ENCODE results near the gene SYNDIG1.

Gene SYNDIG1

DNA sequence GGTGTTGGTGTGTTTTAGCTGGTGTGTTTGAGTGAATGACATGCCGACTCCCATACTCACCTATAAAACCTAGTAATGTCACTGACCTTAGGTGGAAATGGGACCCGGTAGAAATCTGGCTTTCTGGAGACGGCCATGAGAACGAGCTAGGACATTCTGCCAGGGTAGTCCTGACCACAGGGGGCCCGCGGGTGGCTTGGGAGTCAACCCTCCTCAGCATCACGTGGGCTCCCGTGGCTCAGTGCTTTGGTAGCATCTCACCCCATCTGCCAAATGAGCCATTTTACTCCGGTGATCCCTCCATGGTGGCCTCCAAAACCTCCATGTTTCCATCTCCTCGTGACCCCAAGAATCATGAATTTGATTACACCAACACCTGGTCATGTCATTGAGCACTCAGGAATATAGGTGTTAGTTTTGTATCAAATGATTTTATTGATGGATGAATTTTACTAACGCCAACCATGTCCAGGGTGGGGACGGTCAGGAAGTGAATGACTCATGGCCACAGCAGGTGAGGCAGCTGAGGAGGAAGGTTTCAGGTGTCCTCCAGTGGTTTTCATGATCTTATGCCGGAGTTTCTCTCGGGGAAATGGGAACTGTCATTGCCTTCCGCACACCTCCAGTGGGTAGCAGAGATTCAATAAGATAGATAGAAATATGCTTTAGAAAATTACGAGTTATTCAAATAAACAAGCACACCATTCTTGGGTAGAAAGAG is 195.0 kb downstream of the SYNDIG1 start:
- DNase-seq = no peak

DNA sequence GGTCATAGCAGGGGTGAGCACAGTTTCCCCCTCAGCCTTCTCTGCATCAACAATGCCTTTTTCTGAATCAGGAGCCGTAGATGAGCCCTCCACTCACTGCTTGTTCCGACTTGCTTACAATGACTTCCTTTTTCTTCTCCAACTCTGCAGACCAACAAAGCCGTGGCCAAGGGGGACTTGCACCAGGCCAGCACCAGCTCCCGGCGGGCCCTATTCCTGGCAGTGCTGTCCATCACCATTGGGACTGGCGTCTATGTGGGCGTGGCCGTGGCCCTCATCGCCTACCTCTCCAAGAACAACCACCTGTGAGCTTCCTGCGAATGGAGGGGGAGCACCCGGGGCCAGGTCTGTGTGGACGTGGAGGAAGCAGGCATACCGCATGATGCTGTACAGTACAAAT is 195.8 kb downstream of the SYNDIG1 start:
- DNase-seq = no peak

DNA sequence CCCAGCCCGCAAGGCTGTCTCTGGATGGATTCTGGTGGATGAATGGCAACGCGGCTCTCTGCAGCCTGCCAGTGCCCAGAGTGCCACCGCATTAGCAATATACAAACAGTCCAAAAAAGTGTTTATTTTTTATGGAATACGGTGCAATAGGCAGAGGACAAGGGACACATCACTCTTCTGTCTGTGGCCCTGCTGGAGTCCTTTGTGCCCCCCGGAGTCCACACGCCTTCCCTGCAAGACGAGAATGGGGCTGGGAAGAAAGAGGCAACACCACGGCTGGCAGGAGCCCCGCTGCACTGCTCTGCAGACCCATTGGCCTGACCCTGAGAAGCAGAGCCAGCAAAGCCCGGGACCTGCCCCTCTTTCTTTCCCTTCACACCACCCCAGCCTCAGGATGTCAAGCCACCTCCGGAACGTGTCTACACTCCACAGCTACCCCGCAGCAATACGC is 196.3 kb downstream of the SYNDIG1 start:
- DNase-seq = no peak

DNA sequence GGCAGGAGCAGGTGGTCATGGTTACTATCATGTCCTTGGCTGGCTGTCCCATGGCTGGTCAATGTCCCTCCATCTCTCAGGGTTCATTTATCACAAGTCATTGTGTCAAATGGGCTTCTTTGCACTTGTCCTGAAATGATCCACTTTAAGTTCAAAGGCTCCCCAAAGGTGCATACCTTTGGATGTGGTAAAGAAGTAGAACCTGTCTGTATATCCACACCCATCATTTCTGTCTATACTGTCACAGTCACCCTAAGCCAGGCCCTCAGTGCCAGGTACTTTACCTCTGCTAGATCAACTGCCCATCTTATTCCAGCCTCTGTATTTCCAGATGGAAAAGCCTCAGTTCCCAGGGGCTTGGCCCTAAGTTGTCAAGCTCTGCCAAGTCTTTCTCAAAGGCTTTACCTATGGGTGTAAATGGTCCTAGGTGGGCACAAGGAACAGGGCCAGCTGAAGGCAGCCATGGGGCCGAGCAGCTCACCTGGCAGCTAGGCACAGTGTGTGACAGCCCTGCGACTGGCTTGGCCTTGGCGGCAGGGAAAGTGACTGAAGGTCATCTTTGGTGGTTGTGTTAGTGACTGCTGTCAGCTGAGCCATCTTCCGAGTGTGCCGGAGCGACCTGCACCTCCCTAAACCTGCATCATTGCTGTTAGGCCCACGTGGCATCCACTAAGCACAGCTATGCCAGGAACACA is 198.4 kb downstream of the SYNDIG1 start:
- no peak for DNase-seq

DNA sequence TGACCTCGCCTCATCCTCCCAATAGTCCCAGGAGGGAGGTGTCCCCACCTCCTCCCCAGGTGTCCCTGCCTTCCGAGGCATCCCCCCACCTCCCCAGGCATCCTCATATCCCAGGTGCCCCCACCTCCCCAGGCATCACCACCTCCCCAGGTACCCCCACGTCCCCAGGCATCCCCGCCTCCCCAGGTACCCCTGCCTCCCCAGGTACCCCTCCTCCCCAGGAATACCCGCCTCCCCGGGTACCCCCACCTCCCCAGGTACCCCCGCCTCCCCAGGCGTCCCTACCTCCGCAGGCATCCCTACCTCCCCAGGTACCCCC is 198.9 kb downstream of the SYNDIG1 start:
- DNase-seq = no peak

DNA sequence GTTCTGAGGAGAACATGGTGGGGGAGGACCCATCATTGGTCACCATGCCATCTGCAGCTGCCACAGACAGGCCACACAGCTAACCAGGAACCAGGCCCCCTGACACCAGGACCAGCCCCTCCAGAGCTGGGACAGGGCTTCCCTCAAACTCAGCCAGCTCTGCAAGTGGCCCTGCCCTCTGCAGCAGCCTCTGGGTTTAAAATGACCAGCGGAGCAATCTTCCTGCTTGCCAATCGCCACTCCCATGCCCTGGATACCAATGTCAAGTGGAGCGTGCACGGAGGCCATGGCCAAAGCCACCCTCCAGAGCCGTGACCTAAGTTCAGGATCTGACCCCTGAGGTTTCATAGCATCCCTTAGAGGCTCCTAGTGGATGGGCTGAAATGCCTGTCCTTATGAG is 199.4 kb downstream of the SYNDIG1 start:
- no peak for DNase-seq

DNA sequence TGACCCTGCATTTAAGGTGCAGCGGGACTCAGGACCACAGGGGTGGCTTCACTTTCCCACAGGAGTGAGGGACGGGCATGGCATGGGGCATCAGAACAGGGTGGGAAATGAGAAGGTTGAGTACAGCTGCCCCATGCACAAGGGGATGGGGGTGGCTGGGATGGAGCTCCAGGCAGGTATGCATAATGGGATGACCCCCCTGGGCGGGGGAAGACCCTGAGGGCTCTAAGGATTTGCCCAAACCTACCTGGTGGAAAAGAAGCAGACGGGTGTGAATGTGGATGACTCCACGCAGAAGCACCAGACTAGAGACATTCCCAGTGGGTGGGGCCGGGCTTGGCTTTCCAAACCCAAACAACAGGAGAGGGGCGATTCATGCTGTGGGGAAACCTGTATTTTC is 200.3 kb downstream of the SYNDIG1 start:
- DNase-seq = no peak

DNA sequence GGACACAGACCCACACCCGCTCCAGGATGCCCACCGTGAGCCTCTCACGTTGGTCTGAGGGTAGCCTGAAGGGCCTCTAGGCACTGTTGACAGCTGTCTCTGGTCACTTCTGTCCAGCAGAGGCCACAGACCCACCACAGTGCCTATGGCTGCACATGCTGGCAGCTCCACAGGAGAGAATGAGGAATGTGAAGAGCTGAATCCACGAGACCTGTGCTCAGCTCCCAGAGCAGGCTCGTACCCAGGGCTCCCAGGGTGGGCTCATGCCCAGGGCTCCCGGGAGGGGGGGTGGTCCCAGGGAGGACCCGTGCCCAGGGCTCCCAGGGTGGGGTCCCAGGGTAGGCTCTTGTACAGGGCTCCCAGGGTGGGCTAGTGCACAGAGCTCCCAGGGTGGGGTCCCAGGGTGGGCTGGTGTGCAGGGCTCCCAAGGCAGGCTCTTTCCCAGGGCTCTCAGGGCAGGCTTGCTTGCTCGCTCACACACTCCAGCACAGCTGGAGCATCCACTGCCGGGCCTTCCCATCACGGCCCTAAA is 201.0 kb downstream of the SYNDIG1 start:
- DNase-seq = no peak

DNA sequence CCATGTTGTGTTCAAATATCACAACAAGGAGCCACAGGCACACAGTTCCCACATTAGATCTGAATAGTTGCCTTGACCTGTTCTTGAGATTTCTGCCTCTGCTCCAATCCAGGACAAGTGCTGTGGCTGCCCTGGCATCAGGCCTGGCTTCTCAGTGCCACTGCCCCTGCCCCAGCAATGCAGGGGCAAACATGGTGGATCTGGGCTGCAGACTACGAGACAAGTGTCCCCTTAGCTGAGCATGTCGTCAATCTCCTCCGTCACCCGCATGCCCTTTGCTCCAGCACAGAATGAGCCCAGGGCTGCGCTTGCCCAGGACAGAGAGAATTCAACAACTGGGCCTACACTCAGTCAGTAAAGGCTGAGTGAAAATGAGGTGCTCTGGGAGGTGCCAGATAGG is 201.6 kb downstream of the SYNDIG1 start:
- no peak for DNase-seq

DNA sequence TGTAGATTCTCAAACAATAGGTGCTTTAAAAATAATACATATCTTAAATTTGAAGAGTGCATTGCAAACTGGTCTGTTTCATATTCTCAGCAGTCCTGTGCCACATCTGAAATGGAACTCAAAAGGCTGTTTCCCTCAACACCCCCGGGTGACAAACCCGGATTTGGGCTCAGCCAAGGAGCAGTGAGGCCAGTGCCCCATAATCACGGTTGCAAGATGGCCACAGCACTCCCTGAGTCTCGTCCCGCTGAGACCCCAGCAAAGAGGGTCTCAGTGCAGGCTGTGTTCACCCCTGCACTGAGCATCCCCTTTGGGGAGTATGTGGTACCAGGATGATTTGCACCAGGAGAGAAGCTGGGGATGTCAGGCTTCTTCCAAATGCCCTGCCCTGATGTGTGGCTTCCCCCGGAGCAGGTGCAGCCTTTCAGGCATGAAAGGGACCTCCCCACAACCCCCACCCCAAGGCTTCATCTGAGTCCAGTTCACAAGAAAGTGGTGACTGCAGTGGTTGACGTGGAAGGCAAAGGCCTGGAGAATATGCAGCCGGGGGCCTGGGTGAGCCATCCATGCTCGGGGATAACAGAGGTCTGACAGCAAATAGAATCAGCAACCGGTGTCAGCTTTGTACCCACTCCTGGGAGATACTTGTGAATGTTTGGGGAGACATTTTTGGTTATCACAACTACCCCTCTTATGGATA is 202.9 kb downstream of the SYNDIG1 start:
- no peak for DNase-seq

DNA sequence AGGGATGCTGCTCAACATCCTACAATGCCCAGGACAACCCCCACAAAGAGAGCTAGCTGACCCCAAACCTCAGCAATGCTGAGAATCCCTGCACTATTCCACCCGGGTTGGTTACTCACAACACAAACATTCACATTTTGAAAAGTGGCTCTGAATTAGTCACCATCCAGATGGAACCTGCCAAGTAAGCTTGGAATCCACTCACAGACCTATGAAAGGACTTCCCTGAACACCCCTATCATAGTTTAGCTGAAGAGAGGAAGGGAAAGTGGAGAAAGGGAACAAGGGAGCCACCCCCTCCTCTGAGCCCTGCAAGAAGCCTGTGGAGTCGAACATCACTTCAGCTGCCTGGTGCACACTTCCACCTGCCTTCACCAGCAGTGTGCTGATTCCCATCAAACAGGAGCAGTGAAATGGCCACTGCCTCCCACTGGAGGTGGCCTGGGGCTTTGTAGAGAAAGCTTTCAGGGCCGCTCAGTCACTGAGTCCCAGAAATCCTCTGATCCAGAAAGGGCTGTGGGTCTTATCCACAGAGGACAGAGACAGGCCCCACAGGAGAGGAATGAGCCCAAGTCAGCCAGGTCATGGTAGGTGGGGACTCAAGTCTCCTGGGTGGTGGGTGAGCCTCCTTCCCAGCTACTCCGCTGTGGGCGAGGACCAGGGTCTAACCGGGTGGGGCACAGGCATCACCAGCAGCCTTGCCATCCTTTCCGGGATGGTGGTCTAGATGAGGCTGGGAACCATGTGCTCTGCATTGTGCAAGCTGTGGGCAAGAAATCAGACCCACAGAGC is 203.7 kb downstream of the SYNDIG1 start:
- DNase-seq = no peak

DNA sequence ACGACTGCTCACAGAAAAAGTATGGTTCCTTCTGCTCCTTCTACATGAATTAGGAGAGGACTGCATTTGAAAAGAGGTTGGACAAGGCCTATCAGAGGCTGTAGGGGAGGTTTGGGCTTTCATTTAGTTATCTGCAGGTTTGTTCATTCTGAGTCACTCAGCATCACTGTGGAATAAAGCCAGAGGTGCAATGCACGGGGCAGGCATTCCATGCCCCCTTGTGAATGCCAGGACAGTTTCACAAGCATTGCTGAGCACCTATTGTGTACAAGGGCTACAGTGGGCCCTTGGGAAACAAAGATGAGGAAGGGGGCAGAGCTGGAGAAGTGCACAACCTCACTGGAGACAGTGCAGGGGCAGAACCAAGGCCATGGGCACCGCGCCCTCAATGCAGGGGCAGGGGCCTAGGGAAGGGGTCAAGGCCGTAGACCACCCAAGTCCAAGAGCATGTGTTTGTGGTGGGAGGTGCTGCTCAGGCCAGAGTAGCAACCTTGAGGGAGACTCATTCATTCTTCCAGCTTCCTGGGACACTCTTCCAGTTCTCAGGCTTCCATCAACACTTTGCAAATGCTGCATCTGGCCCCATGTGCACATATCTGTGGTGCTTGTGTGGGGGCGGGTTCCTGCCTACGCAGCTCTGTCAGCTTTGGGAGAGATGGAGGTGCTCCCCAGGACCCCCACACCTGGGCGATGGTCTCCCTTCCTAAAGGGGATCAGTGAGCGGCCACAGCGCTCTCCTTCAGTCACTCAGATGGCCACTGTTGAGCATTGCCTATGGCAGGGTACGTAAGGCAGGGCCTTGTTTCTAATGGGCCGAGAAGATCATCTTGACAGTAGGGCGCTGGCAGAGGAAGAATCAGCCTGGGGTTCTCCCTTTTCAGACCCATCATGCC is 204.5 kb downstream of the SYNDIG1 start:
- DNase-seq = no peak

DNA sequence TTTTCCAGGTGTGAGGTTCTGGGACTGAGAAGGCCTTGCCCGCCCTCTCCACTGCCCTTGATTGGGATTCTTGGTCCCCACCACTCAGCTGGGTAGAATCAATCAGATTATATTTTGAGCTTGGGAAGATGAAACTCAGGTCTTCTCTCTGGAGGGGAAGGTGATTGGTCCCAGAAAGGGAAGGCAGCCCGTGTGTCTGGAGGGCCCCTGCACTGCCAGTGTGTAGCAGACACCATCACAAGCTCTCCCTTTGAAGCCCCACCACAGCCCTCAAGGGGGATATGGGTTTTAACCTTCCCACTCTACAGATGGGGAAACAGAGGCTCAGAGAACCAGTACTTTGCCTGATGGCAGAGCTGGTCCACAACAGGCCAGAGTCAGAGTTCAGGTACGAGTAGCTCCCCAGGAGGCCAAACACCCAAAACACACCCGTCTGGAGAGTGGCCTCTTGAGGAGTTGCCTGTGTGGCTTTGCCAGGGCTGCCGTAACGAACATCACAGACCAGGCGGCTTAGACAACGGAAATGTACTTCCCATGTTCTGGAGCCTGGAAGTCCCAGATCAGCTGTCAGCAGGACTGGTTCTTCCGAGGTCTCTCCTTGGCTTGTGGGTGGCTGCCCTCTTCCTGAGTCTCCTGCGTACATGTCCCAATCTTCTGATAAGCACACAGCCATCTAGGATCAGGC is 205.6 kb downstream of the SYNDIG1 start:
- DNase-seq = no peak

DNA sequence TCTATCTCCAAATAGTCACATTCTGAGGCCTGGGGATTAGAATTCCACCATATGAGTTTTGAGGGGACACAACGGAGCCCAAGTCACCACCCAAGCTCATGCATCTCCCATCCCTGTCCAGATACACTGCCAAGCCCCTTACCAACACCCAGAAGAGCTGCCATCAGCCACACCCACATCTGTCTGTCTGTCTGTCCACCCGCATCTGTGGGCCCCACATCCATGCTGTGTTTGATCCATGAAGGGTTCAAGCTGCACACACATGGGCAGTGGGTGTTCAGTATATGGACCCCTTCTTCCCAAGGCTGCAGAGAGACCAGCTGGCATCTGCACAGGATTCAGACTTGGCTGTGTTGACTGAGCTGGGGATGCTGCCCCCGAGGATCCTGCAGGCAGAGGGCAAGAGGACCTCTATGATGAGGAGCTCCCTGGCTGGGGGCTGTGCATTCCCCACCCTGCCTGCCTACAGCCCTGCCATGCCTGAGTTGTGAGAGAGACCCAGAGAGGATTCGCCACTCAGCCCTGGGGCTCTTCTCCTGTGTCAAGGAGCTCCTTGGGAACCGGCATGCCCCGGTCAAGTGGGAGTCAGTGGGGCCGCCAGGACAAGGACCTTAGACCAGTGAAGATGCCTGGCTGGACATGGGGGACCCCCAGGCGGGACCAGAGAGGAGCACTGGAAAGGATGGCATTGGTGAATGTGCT is 206.4 kb downstream of the SYNDIG1 start:
- no peak for DNase-seq

DNA sequence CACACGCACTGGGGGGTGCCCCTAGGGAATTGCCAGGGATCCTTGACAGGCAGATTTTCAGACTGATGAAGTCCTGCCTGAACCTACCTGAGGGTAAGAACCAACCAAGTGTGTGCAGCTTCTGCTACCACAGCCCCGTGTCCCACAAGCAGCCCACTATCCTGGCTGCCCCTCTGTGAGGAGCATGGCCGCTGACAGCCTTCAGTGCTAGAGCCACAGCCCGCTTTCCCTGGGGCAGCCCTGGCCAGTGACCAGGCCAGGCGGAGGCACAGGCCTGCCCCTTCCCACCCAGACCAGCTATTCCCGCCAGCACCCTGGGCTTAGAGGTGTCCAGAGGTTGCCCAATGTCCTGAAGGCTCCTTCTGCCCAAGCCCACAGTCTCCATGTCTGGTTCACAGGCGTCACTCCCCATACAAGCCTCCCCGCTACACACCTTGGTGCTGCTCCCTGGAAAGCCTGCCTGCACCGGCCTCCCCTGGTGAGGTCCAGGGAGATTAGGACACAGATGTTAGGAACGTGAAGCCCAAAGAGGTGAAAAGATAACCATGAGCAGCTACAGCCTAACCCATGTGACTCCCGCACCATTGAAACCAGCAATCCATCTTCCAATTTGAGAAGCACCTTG is 207.0 kb downstream of the SYNDIG1 start:
- no peak for DNase-seq

DNA sequence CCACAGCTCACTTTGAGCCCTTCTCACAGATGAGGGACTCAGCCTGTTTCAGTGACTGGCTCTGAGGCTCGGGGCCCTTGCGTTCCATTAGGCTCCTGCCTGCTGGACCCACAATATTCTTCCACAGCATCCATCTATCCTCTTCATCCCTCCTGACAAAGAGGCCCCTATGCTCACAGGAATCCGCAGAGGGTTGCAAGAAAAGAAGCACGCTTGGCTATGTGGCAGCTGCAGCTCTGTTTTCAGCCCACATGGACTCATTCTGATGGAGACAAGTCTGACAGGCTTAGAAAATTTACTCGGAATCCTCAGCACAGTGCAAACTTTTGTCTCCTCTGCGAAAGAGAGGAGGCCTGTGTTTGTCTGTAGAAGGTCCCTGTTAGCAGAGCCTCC is 207.5 kb downstream of the SYNDIG1 start:
- DNase-seq = no peak

DNA sequence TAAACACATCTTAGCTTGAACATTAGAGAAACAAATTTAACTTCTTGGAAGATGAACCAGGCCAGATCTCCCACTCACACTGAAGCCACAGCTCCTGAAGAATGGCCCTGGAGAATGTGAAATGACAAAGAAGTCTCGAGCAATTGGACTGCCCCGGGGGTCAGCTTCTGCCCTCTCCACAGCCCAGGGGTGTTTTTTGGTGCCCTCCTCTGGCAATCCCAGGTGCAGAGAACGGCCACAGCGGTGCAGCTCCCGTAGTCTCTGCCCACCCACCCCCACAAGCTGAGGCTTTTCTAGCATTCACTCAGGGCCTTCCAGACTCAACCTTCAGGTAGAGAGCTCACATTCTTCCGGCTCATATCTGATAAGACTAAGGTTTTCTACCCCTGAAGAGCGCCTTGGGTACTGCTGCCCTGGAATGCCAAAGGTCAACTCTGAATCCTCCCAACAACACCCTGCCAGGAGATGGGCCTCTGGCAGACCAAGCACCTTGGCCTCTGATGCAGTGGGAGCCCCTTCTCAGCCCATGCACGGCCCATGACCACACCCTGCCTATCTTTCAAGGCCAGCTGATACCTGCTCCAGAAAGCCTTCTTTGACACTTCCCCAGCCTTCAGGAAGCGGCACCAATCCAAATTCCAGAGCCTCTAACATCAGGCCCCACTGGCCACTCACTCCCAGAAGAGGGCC is 208.3 kb downstream of the SYNDIG1 start:
- no peak for DNase-seq

DNA sequence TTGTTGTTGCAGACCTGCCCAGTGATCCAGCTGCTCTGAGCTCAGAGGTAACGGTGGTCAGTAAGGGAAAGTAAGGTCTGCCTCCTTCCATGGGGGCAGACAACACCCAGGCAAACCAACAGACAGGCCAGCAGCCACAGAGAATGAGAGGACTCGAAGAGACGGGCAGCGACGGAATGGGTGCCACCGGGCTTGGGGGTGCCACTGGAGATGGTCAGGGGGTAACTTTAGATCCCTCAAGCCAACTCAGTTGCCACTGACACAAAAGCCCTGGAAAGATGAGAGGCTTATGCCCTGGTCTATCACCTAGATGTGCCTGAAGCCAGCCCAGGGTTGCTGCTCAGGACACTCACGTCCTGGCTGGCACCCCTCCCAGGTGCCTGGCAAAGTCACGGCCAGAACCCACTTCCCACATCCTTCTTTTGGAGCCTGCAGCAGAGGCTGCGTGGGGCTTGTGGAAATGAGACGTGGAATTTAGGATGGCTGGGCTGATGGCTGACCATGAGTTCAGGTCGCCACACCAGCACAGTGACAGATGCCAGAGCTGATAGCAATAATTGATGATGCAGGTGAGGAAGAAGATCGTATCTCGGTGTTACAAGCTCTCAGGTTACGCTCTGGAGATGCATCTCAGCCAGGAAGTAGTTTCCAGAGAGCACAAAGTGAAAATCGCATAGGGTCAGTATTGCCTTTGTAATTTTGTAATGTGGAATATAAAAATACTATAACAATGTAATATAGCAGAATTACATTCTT is 209.1 kb downstream of the SYNDIG1 start:
- no peak for DNase-seq

Measured in inflammatory macrophage treated with lipopolysaccharide for 4 hours (primary cell).